Ureter (tissue), 1 donor: ENCODE measurements around the gene ADAMTS16. TPM values are rescaled to one million over a fixed set of nuclear protein-coding genes. Genes with fewer than 3 reads are reported as not detected.

ENCODE experiments used
- DNase-seq: peaks from one replicate; pipeline ENCODE4 v3.0.0-alpha.2; 2020; ENCODE audit warnings: low spot score
- total RNA-seq: library from RNA; stranded (reverse); gene quantifications from one replicate; pipeline ENCODE4 v1.2.4, GENCODE V29; 2023
- donor health status: DM: yes; HTN: yes; CAD: no.

ADAMTS16 gene
- total RNA-seq, 1 donor from 2014 or later = 0.52 TPM

DNA sequence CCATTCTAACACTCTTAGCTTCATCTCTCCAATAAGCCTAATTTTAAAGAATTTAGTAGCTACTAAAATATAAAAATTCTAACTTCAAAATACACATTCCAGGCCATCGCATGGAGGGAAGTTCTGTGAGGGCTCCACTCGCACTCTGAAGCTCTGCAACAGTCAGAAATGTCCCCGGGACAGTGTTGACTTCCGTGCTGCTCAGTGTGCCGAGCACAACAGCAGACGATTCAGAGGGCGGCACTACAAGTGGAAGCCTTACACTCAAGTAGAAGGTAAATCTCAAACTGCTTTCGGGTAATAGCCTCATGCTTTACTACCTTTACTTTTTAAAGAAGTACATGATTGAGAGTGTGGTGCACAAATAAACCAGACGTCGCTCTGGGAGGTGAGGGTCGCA, 94.8 kb downstream of the ADAMTS16 start:
- no peak for DNase-seq

DNA sequence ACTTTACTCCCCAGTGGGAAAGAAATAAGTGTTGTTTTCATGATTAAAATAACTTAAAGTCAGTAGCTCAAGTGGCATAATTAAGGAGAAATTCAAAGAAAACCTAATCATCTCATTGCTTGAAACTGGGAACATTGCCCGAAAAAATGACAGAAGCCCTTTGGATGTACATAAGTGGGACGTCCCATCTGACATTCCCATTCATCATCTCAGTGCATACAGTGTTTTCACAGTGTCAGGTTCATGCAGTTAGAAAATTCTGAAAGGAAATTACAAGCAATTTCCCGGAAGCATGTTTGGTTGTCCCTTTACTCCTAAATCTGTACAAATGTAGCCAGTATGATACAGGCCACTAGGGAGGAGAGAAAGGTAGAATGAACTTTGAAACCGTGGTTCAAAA, 95.6 kb downstream of the ADAMTS16 start:
- DNase-seq = no peak

DNA sequence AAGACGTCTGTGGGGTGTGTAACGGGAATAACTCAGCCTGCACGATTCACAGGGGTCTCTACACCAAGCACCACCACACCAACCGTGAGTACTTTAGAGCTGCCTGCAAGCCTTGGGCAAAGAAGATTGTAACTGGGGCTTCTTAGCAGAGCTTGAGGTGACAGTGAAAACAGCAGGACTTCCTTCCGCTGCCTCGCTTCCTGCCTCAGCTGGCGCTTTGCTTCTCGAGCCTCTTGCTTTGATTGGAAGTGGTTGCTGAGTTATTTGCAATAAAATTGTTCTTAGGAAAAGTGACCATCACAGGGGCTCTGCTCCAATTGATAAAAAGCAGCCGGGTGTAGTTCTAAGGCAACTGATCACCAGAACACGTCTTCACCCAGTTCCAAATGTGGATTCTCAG, 99.1 kb downstream of the ADAMTS16 start:
- DNase-seq = no peak

DNA sequence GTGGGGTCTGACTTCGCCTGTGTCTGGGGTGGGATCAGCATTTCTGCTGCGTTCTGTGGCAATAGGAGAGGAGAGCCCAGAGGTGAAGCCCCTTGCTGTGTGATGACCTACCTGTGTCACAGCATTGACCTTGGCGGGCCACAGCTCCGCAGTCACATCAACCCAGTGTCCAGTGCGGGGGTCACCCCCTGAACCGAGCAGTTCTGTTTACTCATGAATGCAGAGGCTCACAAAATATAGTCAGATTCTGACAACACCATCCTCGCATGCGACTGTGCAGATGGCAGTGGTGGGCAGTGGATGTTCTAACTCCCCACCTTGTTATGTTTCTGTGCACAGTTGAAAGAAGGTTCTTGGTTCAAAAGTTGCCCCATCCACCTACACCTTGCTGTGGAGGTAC, 100.1 kb downstream of the ADAMTS16 start:
- no peak for DNase-seq

DNA sequence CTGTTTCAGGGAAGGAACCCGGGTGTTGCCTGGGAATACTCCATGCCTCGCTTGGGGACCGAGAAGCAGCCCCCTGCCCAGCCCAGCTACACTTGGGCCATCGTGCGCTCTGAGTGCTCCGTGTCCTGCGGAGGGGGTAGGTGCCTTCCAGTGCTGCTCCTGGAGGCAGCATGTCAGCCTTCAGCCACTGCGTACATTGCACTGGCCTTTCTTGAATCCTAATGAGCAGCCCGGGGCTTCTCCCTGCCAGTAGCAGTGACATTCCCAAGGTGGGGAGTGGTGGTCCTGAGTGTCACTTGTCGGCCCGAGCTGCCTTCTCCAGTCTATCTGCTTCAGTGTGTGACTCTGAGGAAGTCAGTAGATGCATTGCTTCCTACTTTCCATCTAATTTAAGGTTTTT, 101.9 kb downstream of the ADAMTS16 start:
- DNase-seq = no peak

DNA sequence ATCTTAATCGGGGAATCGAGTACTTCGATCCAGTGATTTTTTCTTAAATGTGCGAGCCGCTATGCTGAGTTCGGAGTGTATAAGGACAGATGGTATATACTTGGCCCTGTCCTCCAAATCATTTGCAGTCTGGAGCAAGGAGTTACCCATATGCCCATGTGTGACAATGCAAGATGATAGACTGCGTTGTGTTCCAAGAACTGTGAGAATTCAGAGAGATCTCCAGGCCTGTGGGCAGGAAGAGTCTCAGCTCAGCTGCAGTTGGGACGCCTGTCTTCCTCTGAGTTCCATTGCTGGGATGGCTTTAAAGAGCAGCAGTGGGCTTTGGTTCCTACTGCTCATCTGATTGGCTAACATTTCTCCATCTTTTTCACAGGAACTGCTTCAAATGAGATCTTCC, 106.6 kb downstream of the ADAMTS16 start:
- no peak for DNase-seq

DNA sequence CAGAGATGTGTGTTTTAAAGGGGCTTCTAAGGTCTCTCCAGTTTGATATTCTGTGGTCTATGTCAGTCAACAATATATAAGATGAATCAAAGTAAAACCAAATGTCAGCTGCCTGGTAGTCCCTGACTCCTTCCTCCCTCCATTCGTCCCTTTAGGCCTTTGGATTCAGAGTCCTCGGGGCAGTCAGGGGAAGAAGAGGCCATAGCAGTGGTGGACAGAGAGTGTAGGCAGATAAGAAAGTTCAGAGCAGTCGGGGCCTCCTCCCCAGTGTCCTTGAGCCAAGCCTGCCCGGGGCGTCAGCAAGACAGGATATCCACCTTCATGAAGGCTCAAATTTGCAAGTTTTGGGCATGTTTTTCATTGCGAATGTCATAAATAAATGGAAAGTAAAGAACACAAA, 110.6 kb downstream of the ADAMTS16 start:
- DNase-seq = no peak

DNA sequence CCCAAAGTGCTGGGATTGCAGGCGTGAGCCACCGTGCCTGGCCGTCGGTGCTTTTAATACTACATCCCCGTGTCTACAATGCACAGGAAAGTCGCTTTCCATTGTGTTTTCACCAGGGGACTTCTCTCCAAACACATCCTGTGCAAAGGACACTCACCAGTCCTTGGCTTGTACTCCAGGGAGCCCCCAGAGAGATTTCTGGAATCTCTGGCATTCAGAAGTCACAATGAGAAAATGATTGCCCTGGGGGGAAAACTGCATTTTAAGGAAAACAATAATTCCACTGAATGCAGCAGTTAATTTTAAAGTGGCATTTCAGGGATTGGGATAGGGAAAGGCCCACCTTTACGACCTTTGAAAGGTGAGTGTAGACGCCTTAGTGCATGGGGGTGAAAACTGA, 112.0 kb downstream of the ADAMTS16 start:
- no peak for DNase-seq

DNA sequence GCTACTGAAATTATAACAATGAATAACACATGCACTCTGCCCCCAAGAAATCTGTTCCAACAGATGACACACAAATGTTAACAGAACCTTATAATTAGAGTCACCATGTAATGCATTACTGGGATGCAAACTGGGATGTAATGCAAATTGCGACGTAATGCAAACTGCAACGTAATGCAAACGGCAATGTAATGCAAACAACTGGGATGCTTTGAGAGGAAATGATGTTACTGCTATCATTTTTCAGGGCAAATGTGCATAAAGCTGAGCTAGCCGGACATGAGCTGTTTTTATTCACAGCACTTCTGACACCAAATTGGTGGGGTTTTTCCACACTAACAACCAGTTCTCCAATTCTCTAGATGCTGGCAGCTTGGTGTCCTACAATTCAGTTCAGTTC, 117.2 kb downstream of the ADAMTS16 start:
- no peak for DNase-seq

DNA sequence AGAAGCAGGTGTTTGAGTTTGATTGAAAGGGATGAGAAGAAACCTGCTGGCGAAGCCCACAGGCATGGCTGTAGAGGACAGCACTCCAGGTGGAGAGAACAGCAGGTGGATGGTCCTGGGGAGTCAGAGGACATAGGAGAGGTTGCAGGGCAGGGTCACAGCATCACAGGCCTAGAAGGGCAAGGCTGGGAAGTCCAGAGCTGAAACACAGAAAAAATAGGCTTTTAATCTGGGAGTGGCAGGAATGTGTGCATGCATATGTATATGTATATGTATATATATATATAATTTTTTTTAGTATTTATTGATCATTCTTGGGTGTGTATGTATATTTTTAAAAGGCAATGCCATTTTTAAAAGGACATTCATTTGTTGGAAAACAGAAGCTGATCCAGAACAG, 118.4 kb downstream of the ADAMTS16 start:
- no peak for DNase-seq

DNA sequence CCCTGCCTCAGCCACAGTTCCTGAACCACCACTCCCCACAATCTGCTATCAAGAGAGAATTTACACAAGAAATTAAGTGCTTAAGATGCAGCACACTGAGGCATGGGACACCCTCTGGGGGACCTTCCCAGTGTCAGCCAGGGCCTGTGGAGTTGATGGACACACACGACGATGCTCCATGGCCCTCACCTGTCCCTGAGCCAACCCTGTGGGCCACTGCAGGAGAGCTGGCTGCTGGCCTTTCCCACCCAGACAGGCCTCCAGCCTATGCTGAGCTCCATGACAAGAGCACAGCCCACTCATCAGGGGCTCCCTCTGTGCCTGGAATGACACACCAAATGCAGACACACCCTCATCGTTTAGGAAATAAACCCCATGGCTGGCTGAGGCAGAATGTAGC, 124.6 kb downstream of the ADAMTS16 start:
- DNase-seq = no peak

DNA sequence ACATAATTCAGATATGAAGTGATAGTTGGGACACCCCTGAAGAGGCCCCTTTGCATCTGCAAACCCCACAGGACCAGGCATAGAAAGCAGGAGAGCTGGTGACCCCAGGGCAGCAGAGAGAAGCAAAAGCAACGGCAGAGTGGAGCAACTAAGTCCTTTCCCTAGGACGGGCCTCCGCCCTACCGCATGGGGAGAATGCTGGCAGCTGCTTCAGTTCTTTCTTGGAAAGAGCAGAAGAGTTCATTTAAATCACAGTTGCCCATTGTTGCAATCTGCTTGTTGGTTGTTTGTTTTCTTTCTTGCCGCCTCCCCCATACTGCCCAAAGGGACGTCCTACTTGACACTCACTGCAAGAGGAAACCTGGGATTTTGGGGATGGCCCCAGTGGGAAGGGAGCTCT, 126.2 kb downstream of the ADAMTS16 start:
- no peak for DNase-seq

DNA sequence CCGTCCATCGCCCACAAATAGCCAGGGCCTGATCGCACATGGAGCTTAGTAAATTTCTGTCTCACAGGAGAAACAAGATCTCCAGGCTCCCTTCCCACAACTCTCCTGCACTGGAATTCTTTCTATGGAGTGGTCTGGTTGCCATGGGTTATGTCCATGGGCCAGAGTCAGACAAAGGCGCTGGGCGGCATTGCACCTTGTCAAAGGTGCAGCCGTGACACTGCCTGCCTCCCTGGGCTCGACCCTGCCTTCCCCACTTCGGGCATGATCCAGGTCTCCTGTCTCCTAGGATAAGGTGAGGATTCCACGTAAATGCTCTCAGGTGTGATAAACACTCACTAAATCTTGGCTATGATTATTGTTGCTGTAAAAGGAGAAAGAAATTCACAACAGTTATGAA, 130.0 kb downstream of the ADAMTS16 start:
- no peak for DNase-seq

DNA sequence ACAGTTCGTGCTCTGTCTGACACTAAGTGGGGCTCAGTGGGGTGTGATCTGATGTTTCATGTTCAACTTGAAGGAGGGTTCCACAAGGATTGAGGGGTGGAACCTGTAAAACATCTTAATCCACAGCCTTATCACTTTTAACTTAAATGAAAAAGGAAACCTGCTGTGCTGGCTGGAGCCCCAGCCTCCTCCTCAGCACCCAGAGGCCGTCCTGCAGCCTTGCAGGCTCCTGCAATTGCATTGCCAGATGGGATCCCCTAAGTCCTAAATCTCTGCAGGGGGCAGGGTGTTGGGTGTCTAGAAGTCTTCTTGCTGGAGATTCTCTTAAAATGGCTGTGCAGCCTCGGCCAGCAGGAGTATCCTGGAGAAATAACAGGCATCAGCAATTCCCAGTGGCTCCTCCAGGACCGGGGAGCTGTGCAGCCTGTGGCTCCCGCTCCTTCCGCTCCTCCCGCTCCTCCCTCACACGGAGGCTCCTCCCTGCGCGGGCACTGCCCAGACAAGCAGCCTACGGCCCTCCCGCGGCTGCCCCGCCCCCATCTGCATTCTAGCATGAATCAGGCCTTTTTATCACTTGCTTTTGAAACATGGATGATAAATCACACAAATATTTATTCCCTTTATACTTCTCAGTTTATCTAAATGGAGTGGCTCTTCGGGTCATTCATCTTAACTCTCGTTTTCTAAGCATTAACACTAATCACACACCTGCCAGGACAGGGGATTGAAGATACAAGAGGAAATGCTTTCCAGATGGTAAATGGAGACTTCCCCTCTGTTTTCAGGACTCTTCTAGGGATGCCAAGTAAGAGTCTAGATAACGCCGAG, 131.0 kb downstream of the ADAMTS16 start:
- peak; percentile 86 for DNase-seq

DNA sequence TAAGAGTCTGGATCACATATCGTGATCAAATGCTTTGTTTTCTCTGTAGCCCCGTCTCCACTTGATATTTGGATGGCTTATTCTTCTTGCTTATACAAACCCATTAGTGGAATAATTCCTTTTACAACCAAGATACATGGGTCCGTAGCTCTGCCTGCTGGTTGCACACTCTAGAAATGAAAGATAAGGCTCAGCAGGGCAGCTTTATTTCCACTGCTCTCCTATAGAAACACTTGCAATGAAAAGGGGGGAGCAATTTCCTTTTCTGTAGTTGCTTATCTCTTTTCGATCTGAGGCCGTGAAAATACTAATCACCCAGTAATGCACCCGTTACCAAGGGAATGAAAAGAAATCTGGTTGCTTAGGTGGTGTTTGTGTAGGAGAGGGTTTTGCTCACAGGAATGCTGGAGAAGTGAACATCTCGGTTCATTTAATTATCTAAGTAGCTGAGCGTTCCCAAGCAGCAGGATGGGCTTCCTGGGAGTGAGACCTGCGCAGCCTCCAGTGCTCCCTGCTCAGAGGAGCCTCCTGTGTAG, 131.7 kb downstream of the ADAMTS16 start:
- DNase-seq = no peak

DNA sequence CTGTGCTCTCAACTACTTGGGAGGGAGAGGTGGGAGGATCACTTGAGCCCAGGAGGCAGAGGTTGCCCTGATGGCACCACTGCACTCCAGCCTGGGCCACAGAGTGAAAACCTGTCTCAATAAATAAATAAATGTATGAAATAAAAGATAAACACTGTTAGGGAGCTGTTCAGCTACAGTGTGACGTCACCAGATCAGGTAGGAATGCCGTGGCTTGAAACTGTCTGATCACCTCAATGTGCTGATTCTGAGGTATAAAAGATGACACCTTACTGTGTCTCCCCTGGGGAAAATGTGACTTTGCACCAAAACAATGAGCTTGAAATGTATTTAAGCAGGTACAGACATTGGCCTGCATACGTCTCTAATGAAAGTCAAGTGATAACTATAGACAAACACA, 133.3 kb downstream of the ADAMTS16 start:
- DNase-seq = no peak

DNA sequence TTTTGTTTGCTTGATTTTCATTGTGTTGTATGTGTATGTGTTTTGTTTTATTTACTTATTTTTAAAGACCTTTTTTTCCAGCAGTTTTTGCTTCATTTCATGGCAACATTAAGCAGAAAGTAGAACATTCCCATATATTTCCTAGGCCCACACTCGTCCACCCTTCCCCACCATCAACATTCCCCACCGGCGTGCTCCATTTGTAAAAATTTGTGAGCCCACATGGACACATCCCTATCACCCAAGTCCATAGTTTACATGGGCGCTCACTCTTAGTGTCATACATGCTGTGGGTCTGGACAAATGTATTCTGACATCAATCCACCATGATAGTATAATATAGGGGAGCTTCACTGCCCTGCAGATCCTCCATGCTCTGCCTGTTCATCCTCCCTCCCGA, 133.8 kb downstream of the ADAMTS16 start:
- DNase-seq = no peak

DNA sequence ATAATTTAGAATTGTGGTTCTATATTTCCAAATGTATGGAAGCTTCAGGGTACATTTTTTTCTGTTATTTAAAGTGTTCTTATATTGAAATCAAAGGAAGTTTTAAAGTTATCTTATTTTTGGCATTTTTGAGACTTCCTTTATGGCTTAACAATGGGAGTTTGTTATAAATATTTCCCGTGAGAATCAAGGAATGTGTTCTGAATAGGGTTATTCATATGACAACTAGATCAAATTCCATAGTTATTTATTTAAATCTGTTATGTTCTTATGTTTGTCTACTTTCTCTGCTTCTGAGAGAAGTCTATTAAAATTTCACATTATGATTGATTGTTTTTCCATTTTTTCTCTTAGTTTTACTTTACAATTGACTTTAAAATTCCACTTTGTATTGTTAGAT, 135.1 kb downstream of the ADAMTS16 start:
- no peak for DNase-seq

DNA sequence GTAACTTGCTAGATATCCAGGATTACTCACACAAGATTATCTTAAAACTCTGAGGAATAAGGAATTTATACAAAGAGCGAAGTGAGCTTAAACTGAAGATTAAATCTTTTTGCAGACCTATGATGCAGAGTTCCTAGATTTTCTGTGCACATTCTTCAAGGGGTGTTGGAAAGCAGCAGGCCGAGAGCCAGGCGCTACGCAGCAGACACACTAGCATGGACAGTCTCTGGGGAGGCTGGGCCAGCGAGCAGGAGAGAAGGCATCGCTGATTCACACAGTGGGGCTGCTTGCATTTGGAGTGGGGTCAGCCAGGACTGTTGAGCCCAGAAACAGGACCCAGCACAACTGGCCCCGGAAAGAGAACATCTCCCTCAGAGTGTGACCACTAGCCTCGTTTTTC, 136.3 kb downstream of the ADAMTS16 start:
- DNase-seq = no peak

DNA sequence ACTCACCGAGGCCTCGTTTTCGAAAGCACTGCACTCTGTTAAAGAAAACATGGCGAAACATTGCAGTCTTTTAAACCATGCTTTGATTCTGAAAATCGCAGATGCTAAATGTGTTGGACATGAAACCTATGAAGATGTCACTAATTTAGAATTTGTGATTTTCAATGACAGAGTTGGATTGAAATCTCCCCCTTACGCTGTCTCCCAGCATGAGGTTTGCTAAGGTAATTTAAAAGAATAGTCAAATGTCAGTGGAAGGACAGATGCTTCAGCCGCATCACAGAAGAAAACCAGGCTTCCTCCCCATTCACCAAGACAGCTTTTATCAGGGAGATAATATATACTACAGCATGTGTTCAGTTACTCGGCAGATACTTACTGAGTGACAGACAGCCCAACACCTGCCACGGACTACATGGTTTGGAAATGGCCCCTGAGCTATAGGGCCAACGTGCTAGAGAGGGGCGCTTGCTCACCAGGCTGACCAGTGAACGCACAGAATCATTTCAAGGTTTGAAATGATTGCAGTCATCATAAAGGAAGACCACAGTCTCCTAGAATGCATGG, 136.9 kb downstream of the ADAMTS16 start:
- no peak for DNase-seq

DNA sequence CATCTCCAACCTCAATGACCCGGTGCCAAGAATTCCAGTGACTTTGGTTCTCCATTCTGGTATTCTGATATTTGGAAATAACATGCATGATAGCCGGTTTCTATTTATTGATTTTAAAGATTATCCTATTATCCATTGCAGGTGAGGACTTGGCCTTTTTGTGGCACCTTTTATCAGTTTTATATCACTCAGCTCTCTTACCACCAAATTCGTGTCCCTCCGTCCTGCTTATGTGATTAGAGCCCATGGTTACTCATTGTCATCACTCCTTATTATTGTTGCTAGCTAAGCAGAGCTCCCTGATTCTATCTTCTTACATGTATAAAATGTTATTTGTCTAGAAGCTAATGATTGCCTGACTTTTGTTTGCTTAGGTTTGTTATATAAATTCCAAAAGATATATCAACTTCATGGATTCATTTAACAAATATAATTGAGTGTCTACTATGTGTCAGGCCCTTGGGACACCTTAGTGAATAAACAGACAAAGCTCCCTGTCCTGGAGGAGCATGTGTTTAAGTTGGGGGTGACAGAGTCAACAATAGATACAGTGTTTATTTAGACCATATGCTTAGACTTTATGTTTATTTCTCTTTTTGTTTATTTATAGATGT, 138.2 kb downstream of the ADAMTS16 start:
- no peak for DNase-seq

DNA sequence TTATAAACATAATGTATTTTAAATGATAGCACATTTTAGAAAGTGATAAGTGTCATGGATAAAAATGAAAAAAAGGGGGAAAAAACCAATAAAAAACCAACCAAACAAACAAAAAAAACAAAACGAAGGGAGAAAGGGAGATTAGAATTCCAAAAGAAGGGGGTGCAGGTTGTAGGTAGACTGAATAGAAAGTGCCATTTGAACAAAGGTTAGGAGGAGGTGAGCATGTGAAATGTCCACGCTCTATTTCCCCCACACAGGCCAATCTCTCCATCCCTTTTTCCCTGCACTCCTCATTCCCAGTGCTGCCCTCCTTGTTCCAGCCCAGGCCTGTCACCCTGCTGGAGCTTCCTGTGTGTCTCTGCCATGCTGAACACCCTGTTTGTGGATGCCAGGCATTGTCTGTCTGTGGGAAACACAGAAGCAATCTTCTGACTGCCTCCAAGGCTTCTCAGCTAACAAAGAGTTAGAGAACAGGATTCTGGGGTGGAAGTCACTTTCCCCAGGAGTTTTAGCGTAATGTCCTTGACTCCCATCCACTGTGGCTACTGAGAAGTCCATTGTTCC, 138.8 kb downstream of the ADAMTS16 start:
- DNase-seq = no peak

DNA sequence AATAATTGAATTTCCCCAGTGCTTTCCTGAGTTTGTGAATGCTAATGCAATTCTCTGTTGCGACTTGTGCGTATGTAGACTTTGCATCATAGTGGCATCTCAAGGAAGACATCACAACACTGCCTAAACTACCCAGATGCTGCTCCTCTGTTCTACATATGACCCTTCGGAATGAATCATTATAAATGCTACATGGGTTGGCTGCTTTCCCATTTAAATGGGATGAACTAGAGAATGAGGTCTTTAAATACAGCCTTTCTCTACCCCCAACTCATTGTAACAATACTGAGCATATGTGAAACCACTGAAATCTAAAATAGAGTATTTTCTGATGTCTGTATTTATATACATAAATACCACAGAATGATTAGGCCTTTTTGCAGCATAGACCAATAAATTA, 145.8 kb downstream of the ADAMTS16 start:
- no peak for DNase-seq
